Measurements from ENCODE around the gene VKORC1.

The VKORC1 gene

GRCh38 chr16:31082368-31083045, 12.1 kb downstream of the VKORC1 start:
- TF ChIP-seq USF1 (IDR thresholded peaks at IDR 0.05) = no peak
- TF ChIP-seq TEAD4 (IDR thresholded peaks at IDR 0.05) = no peak
- no peak for TF ChIP-seq REST (IDR thresholded peaks at IDR 0.05; ENCODE audit: low read depth)
- TF ChIP-seq NFIC (IDR thresholded peaks at IDR 0.05) = no peak
- peak; percentile 63 for TF ChIP-seq TCF12 (IDR thresholded peaks at IDR 0.05; ENCODE audit: low read depth)
- no peak for TF ChIP-seq YY1 (IDR thresholded peaks at IDR 0.05; ENCODE audit: low read depth)
- no peak for TF ChIP-seq FOXM1 (IDR thresholded peaks at IDR 0.05; ENCODE audit: borderline replicate concordance, low read depth)
- TF ChIP-seq EGR1 (IDR thresholded peaks at IDR 0.05) = no peak
- TF ChIP-seq MAX (IDR thresholded peaks at IDR 0.05) = no peak
- TF ChIP-seq CEBPB (IDR thresholded peaks at IDR 0.05) = no peak
- no peak for TF ChIP-seq TAF1 (IDR thresholded peaks at IDR 0.05; ENCODE audit: low read depth)
- TF ChIP-seq EP300 (IDR thresholded peaks at IDR 0.05; ENCODE audit: borderline replicate concordance) = no peak
- TF ChIP-seq RAD21 (IDR thresholded peaks at IDR 0.05; ENCODE audit: low read depth) = 0 out of 2 replicates have a peak, but pooled peaks have one; percentile 6
- peak; percentile 36; the same call in 1 of the 2 replicates for TF ChIP-seq ZBTB7A (IDR thresholded peaks at IDR 0.05; ENCODE audit: low read depth)
- TF ChIP-seq CREB1 (IDR thresholded peaks at IDR 0.05; ENCODE audit: low read depth) = no peak

- TF ChIP-seq MAX (IDR thresholded peaks at IDR 0.05) (no peak), CEBPB (IDR thresholded peaks at IDR 0.05) (no peak), TEAD4 (IDR thresholded peaks at IDR 0.05) (no peak), USF1 (IDR thresholded peaks at IDR 0.05) (no peak), EGR1 (IDR thresholded peaks at IDR 0.05) (no peak)
Measured at GRCh38 chr16:31081428-31082351, 12.9 kb downstream of the VKORC1 start.

- no peak for TF ChIP-seq EP300 (IDR thresholded peaks at IDR 0.05; ENCODE audit: borderline replicate concordance)
- TF ChIP-seq MAX (IDR thresholded peaks at IDR 0.05) = no peak
- TF ChIP-seq REST (IDR thresholded peaks at IDR 0.05; ENCODE audit: low read depth) = no peak
- TF ChIP-seq TAF1 (IDR thresholded peaks at IDR 0.05; ENCODE audit: low read depth) = no peak
- TF ChIP-seq CEBPB (IDR thresholded peaks at IDR 0.05) = no peak
- no peak for TF ChIP-seq EGR1 (IDR thresholded peaks at IDR 0.05)
- TF ChIP-seq FOXM1 (IDR thresholded peaks at IDR 0.05; ENCODE audit: borderline replicate concordance, low read depth) = no peak
- TF ChIP-seq NFIC (IDR thresholded peaks at IDR 0.05) = no peak
- no peak for TF ChIP-seq CREB1 (IDR thresholded peaks at IDR 0.05; ENCODE audit: low read depth)
- no peak for TF ChIP-seq YY1 (IDR thresholded peaks at IDR 0.05; ENCODE audit: low read depth)
- no peak for TF ChIP-seq ZBTB7A (IDR thresholded peaks at IDR 0.05; ENCODE audit: low read depth)
- no peak for TF ChIP-seq USF1 (IDR thresholded peaks at IDR 0.05)
- TF ChIP-seq TCF12 (IDR thresholded peaks at IDR 0.05; ENCODE audit: low read depth) = no peak
- no peak for TF ChIP-seq RAD21 (IDR thresholded peaks at IDR 0.05; ENCODE audit: low read depth)
- no peak for TF ChIP-seq TEAD4 (IDR thresholded peaks at IDR 0.05)
Measured at GRCh38 chr16:31080756-31081419, 13.7 kb downstream of the VKORC1 start.

GRCh38 chr16:31080035-31080629, 14.5 kb downstream of the VKORC1 start:
- TF ChIP-seq TAF1 (IDR thresholded peaks at IDR 0.05; ENCODE audit: low read depth) (no peak), YY1 (IDR thresholded peaks at IDR 0.05; ENCODE audit: low read depth) (no peak), CEBPB (IDR thresholded peaks at IDR 0.05) (no peak), MAX (IDR thresholded peaks at IDR 0.05) (no peak), RAD21 (IDR thresholded peaks at IDR 0.05; ENCODE audit: low read depth) (no peak), FOXM1 (IDR thresholded peaks at IDR 0.05; ENCODE audit: borderline replicate concordance, low read depth) (no peak), EP300 (IDR thresholded peaks at IDR 0.05; ENCODE audit: borderline replicate concordance) (no peak), CREB1 (IDR thresholded peaks at IDR 0.05; ENCODE audit: low read depth) (no peak)
